Endothelial cell of umbilical vein (primary cell): Measurements from ENCODE around the gene BSDC1. TPM values are rescaled to one million over a fixed set of nuclear protein-coding genes. Genes with fewer than 3 reads are reported as not detected.

ENCODE experiments used
- BruUV-seq: library from RNA; stranded (reverse); fragments of 400-500 nt; replicated peaks from 2 replicates; lab custom pipeline; 2021; lab: Mats Ljungman, UMichigan
- CTCF ChIA-PET: fragments of 300-600, 350-600 bp; sonication (Branson Sonifier 250); formaldehyde crosslinking; loops from one replicate; lab custom pipeline; 2021; ENCODE audit warnings: antibody characterized with exemption, inconsistent platforms; lab: Charles Lee
- POLR2A ChIA-PET: fragments of 300-600, 350-600 bp; sonication (Branson Sonifier 250); formaldehyde crosslinking; loops from one replicate; lab custom pipeline; 2021; ENCODE audit warnings: antibody characterized with exemption, inconsistent platforms; lab: Charles Lee
- DNase-seq: peaks from one replicate; pipeline ENCODE4 v3.0.0-alpha.2; 2011; ENCODE audit warnings: low read depth, low spot score
- FAIRE-seq: peaks from 2 replicates; lab custom pipeline; 2011; peaks lifted over from hg19 to GRCh38; lab: Jason Lieb, UNC
- H2AFZ ChIP-seq: 2 replicates; pipeline ENCODE4 v1.6.0; 2012; ENCODE audit warnings: low read depth, low read length, control low read depth, inconsistent platforms
- H3K27ac ChIP-seq: 2 replicates; pipeline ENCODE4 v1.5.1; 2011; ENCODE audit warnings: low read depth, mild to moderate bottlenecking, control low read depth, low read length, moderate library complexity; ENCODE audit not compliant: insufficient read depth
- H3K27me3 ChIP-seq, 2 experiments: 2 replicates each; pipeline versions ENCODE4 v1.6.0 to v1.6.1; 2011; ENCODE audit warnings: low read length in 2 of 2, mixed read lengths in 1 of 2; ENCODE audit not compliant: control insufficient read depth in 2 of 2, insufficient read depth in 2 of 2
- H3K36me3 ChIP-seq, 2 experiments: 2 replicates in 1 of 2; 3 replicates in 1 of 2; pipeline ENCODE4 v1.5.1; 2011; ENCODE audit warnings: low read length in 2 of 2, mild to moderate bottlenecking in 1 of 2, moderate library complexity in 1 of 2; ENCODE audit not compliant: control insufficient read depth in 2 of 2, insufficient read depth in 2 of 2; ENCODE audit errors: extremely low read depth in 1 of 2
- H3K4me1 ChIP-seq: 3 replicates; pipeline ENCODE4 v1.5.1; 2011; ENCODE audit warnings: mild to moderate bottlenecking, low read length; ENCODE audit not compliant: control insufficient read depth, insufficient read depth; ENCODE audit errors: extremely low read depth
- H3K4me2 ChIP-seq: 2 replicates; pipeline ENCODE4 v1.6.1; 2011; ENCODE audit warnings: low read length, control low read depth, mixed read lengths; ENCODE audit not compliant: insufficient read depth
- H3K4me3 ChIP-seq, 3 experiments: fragments of 200-600 bp in 1 of 3; sonication (generic), shearing (Covaris generic) in 1 of 3; replicated peaks in 1 of 3; 2 replicates each; pipeline ENCODE4 v1.5.1; 2011 to 2016; ENCODE audit warnings: control low read depth in 3 of 3, low read length in 3 of 3, mild to moderate bottlenecking in 2 of 3, inconsistent platforms in 1 of 3, low read depth in 1 of 3, moderate library complexity in 1 of 3; ENCODE audit not compliant: insufficient read depth in 1 of 3
- H3K79me2 ChIP-seq: 2 replicates; pipeline ENCODE4 v1.6.0; 2012; ENCODE audit warnings: low read length, inconsistent platforms; ENCODE audit not compliant: control insufficient read depth, insufficient read depth
- H3K9ac ChIP-seq: replicated peaks from 2 replicates; pipeline ENCODE3; 2011; ENCODE audit warnings: low read length, control low read depth; ENCODE audit not compliant: insufficient read depth; ENCODE audit errors: extremely low read depth
- H3K9me1 ChIP-seq: replicated peaks from 3 replicates; pipeline ENCODE4 v1.6.0; 2011; ENCODE audit warnings: mild to moderate bottlenecking, low read length; ENCODE audit not compliant: control insufficient read depth, insufficient read depth; ENCODE audit errors: extremely low read depth
- H3K9me3 ChIP-seq: replicated peaks from 2 replicates; pipeline ENCODE4 v1.5.1; 2012; ENCODE audit warnings: low read length, inconsistent platforms; ENCODE audit not compliant: control insufficient read depth, insufficient read depth
- H4K20me1 ChIP-seq: replicated peaks from 2 replicates; pipeline ENCODE3; 2011; ENCODE audit warnings: mild to moderate bottlenecking, low read length; ENCODE audit not compliant: control insufficient read depth, insufficient read depth; ENCODE audit errors: extremely low read depth
- CTCF ChIP-seq, 2 donors: IDR thresholded peaks; 1 replicate in 1 of 2; 2 replicates in 1 of 2; pipeline ENCODE4 v1.5.1; 2011; ENCODE audit warnings: low read length in 2 of 2, mild to moderate bottlenecking in 2 of 2, moderate library complexity in 2 of 2, control low read depth in 1 of 2, inconsistent platforms in 1 of 2, low read depth in 1 of 2; ENCODE audit not compliant: insufficient read depth in 1 of 2; ENCODE audit errors: extremely low read depth in 1 of 2
- EZH2 ChIP-seq: IDR thresholded peaks from 2 replicates; pipeline ENCODE4 v1.6.1; 2012; ENCODE audit warnings: borderline replicate concordance, low read depth, mild to moderate bottlenecking, moderate library complexity, low read length, inconsistent platforms; ENCODE audit not compliant: severe bottlenecking
- FOS ChIP-seq: IDR thresholded peaks from 2 replicates; pipeline ENCODE4 v1.6.1; 2011; ENCODE audit warnings: mild to moderate bottlenecking, low read length, moderate library complexity, borderline replicate concordance; ENCODE audit not compliant: insufficient read depth
- JUN ChIP-seq: IDR thresholded peaks from 2 replicates; pipeline ENCODE4 v1.6.1; 2011; ENCODE audit warnings: borderline replicate concordance, low read depth; ENCODE audit not compliant: insufficient read length, insufficient read depth
- MAX ChIP-seq: IDR thresholded peaks from 2 replicates; pipeline ENCODE4 v1.6.1; 2011; ENCODE audit not compliant: insufficient read depth, insufficient read length
- MYC ChIP-seq: IDR thresholded peaks from one replicate; pipeline ENCODE4 v1.6.1; 2011; ENCODE audit warnings: mild to moderate bottlenecking, low read depth, low read length
- POLR2A ChIP-seq: IDR thresholded peaks from 2 replicates; pipeline ENCODE4 v1.6.1; 2012; ENCODE audit warnings: low read depth, mild to moderate bottlenecking, control low read depth, low read length
- POLR2AphosphoS5 ChIP-seq: IDR thresholded peaks from 2 replicates; pipeline ENCODE4 v1.6.1; 2012; ENCODE audit warnings: low read depth, mild to moderate bottlenecking, control low read depth, low read length, moderate library complexity; ENCODE audit not compliant: insufficient read depth
- dilution Hi-C: fragments of 300-500 bp; cut with MboI; formaldehyde crosslinking; loops from one replicate; pipeline ENCODE4 v1.15.0; 2019; ENCODE audit warnings: low sequenced_read_pairs; ENCODE audit not compliant: extremely low pct_ligation_motif_present
- intact Hi-C: fragments of 100-400 bp; cut with micrococcal nuclease; formaldehyde crosslinking; loops from one replicate; pipeline ENCODE4 v1.10.0; 2022
- polyA plus RNA-seq, 4 experiments: library from polyadenylated mRNA; depleted of rRNA in 3 of 4; stranded (reverse) in 3 of 4; unstranded in 1 of 4; fragments of >200 nt; gene quantifications; 2 replicates each; pipeline versions ENCODE4 v1.2.1 to v1.2.3, GENCODE V29; 2011 to 2012; ENCODE audit warnings: missing spikeins in 1 of 4
- total RNA-seq: library from RNA; stranded (reverse); gene quantifications from 2 replicates; pipeline ENCODE4 v1.2.3, GENCODE V29; 2021

The BSDC1 gene
- total and polyA plus RNA-seq, 2 donors (not counting 3 experiments of a cell fraction or from before 2014, with no cell fraction given) = 44.3 to 64.6 TPM

- no TSS peak for BruUV-seq
- Histone ChIP-seq H4K20me1 (no peaks in the 10 kb centered on the region), H3K79me2 (no peaks in the 10 kb centered on the region), H2AFZ (no peak overlapping the region), H3K36me3 (no peaks in the 10 kb centered on the region), H3K9ac (no peak overlapping the region), H3K27me3 (peaks cover 48 to 50% of the 10 kb centered on the region in 2 experiments), H3K4me1 (no peaks in the 10 kb centered on the region), H3K9me1 (no peaks in the 10 kb centered on the region), H3K4me2 (no peak overlapping the region), H3K27ac (no peak overlapping the region), H3K9me3 (no peaks in the 10 kb centered on the region), H3K4me3 (no peak overlapping the region)
- intact Hi-C loops (no loop called here), dilution Hi-C loops (no loop called here)
- DNase-seq (no peak), FAIRE-seq (no peak)
- ChIA-PET CTCF (interaction anchor here (1.2 to 4.4 kb wide), 5 partner anchors 12 to 94 kb away, joined by 3 to 31 read pairs (median 4); no protein-coding TSS in a partner anchor), POLR2A (no interaction called here)
- TF ChIP-seq MAX (no peak), EZH2 (peak; percentile 58)
Measured at GRCh38 chr1:32426489-32427255, 32.4 kb upstream of the BSDC1 start.

DNA sequence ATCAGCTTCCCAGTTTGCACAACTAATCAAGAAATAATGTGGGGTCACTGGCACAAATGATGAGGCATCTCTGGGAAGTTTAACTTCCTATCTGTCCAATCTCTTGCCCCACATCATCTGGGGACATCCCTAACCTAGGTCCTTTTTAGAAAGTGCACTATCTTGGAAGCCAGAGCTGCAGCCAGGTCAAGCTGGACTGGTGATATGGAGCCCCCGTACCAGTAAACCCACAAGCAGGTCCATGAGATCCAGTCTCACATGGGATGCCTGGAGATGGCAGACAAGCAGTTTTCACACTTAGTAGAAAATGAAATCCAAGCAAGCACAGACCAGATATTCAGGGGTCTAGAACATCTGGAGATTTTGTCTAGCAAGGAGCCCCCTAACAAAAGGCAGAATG lies 27.5 kb upstream of the BSDC1 start:
- Histone ChIP-seq H3K4me3 (no peak overlapping the region), H3K27me3 (peaks cover 27 to 32% of the 10 kb centered on the region in 2 experiments), H3K9me1 (no peaks in the 10 kb centered on the region), H3K4me1 (no peaks in the 10 kb centered on the region), H3K4me2 (no peak overlapping the region), H4K20me1 (no peaks in the 10 kb centered on the region), H3K36me3 (no peaks in the 10 kb centered on the region), H3K27ac (no peak overlapping the region), H2AFZ (no peak overlapping the region), H3K9me3 (no peaks in the 10 kb centered on the region), H3K9ac (no peak overlapping the region), H3K79me2 (no peaks in the 10 kb centered on the region)
- dilution Hi-C loops = no loop called here
- intact Hi-C loops = no loop called here
- FAIRE-seq (no peak), DNase-seq (no peak)
- no peak for TF ChIP-seq EZH2
- TF ChIP-seq POLR2A = no peak
- TF ChIP-seq MYC = no peak
- no peak for TF ChIP-seq FOS
- no peak for TF ChIP-seq POLR2AphosphoS5
- no peak for TF ChIP-seq CTCF (IDR thresholded peaks at IDR 0.05; ENCODE audit: extremely low read depth in 1 of 2, insufficient read depth in 1 of 2, low read depth in 1 of 2, low read length in 2 of 2)
- no peak for TF ChIP-seq JUN
- ChIA-PET POLR2A (no interaction called here), CTCF (interaction anchor here (2.7 kb wide), 1 partner anchor 21 kb away, joined by 11 read pairs; no protein-coding TSS in a partner anchor)
- no TSS peak for BruUV-seq
